NCI-H1092 treated with DMSO at 0.1 percent for 48 hours (cell line): ENCODE data around the gene LRFN4.

ENCODE experiments used
- DNase-seq: peaks from one replicate; lab custom pipeline; 2025; lab: John Stamatoyannopoulos, UW

The LRFN4 gene

GRCh38 chr11:66845143-66845875 lies 11.6 kb upstream of the LRFN4 start:
- DNase-seq = no peak

GRCh38 chr11:66845876-66846212 lies 11.0 kb upstream of the LRFN4 start:
- no peak for DNase-seq

GRCh38 chr11:66846671-66847091 lies 10.2 kb upstream of the LRFN4 start:
- no peak for DNase-seq

GRCh38 chr11:66847461-66848232 lies 9.2 kb upstream of the LRFN4 start:
- no peak for DNase-seq

- DNase-seq = no peak
These were observed 8.0 kb upstream of the LRFN4 start for GRCh38 chr11:66848671-66849500.

GRCh38 chr11:66849501-66850234 lies 7.2 kb upstream of the LRFN4 start:
- DNase-seq = no peak

- no peak for DNase-seq
These were observed 6.7 kb upstream of the LRFN4 start for GRCh38 chr11:66850235-66850587.

- no peak for DNase-seq
These were observed 6.2 kb upstream of the LRFN4 start for GRCh38 chr11:66850588-66851238.

GRCh38 chr11:66851239-66851596 lies 5.6 kb upstream of the LRFN4 start:
- DNase-seq = no peak

GRCh38 chr11:66851698-66852465 lies 5.0 kb upstream of the LRFN4 start:
- no peak for DNase-seq

GRCh38 chr11:66852466-66853241 lies 4.2 kb upstream of the LRFN4 start:
- DNase-seq = no peak

- DNase-seq = no peak
These were observed 3.3 kb upstream of the LRFN4 start for GRCh38 chr11:66853242-66854229.

GRCh38 chr11:66854231-66854661 lies 2.6 kb upstream of the LRFN4 start:
- no peak for DNase-seq

- no peak for DNase-seq
These were observed 2.1 kb upstream of the LRFN4 start for GRCh38 chr11:66854729-66855211.

- peak; percentile 91 for DNase-seq
These were observed 1.0 kb upstream of the LRFN4 start for GRCh38 chr11:66855574-66856495.

- no peak for DNase-seq
These were observed 516 bp downstream of the LRFN4 start for GRCh38 chr11:66857234-66857926.

- no peak for DNase-seq
These were observed 992 bp downstream of the LRFN4 start for GRCh38 chr11:66857927-66858185.
